Thyroid gland (tissue), 4 donors: ENCODE data around the gene FNTB. TPM values are rescaled to one million over a fixed set of nuclear protein-coding genes. Genes with fewer than 3 reads are reported as not detected.

ENCODE experiments used
- DNase-seq, 2 donors: peaks; one replicate each; pipeline ENCODE4 v3.0.0-alpha.2; 2019
- H3K27ac ChIP-seq, 3 donors: fragments of 200-600 bp; sonication (generic); 1 replicate in 2 of 3; 2 replicates in 1 of 3; pipeline ENCODE4 v1.5.1; 2016 to 2019; ENCODE audit warnings: mild to moderate bottlenecking in 1 of 3, moderate library complexity in 1 of 3
- H3K27me3 ChIP-seq: fragments of 200-600 bp; sonication (generic); one replicate; pipeline ENCODE4 v1.5.1; 2019
- H3K36me3 ChIP-seq, 2 donors: fragments of 200-600 bp; sonication (generic); one replicate each; pipeline ENCODE4 v1.5.1; 2016 to 2019
- H3K4me1 ChIP-seq, 2 donors: fragments of 200-600 bp; sonication (generic); one replicate each; pipeline ENCODE4 v1.5.1; 2017 to 2019
- H3K4me3 ChIP-seq, 3 donors: fragments of 200-600 bp; sonication (generic); replicated peaks in 1 of 3; 1 replicate in 2 of 3; 2 replicates in 1 of 3; pipeline ENCODE4 v1.5.1; 2016; ENCODE audit warnings: mild to moderate bottlenecking in 1 of 3
- H3K9me3 ChIP-seq: fragments of 200-600 bp; sonication (generic); one replicate; pipeline ENCODE4 v1.5.1; 2017
- POLR2A ChIP-seq, 2 donors: fragments of 450-650 bp; IDR thresholded peaks; one replicate each; pipeline ENCODE4 v1.6.1; 2017; ENCODE audit warnings: antibody characterized with exemption in 2 of 2, mild to moderate bottlenecking in 2 of 2, moderate library complexity in 1 of 2
- WGBS, 2 donors: methylation state at CpG; one replicate each; pipeline ENCODE4 v1.1.5; 2017; 5-methylcytosine and 5-hydroxymethylcytosine counted together
- intact Hi-C: fragments of 100-400 bp; cut with DNase I; formaldehyde crosslinking; loops from one replicate; pipeline ENCODE4 v1.15.1; 2023
- total RNA-seq, 4 donors: library from RNA; depleted of rRNA; stranded (reverse); fragments of >200 nt; gene quantifications; one replicate each; pipeline ENCODE4 v1.2.3, GENCODE V29; 2016
- TF ChIP-seq, protein P1 (sequence below), 6 experiments: fragments of 200-600 bp in 3 of 6; fragments of 450-650 bp in 3 of 6; sonication (generic) in 3 of 6; IDR thresholded peaks; one replicate each; pipeline ENCODE4 v1.5.1; 2016 to 2019; ENCODE audit warnings: antibody characterized with exemption in 6 of 6, mild to moderate bottlenecking in 2 of 6, inconsistent platforms in 1 of 6, moderate library complexity in 1 of 6

FNTB gene
- total RNA-seq, 4 donors from 2014 or later = 7.8 to 27.0 (median 18.8) TPM

DNA sequence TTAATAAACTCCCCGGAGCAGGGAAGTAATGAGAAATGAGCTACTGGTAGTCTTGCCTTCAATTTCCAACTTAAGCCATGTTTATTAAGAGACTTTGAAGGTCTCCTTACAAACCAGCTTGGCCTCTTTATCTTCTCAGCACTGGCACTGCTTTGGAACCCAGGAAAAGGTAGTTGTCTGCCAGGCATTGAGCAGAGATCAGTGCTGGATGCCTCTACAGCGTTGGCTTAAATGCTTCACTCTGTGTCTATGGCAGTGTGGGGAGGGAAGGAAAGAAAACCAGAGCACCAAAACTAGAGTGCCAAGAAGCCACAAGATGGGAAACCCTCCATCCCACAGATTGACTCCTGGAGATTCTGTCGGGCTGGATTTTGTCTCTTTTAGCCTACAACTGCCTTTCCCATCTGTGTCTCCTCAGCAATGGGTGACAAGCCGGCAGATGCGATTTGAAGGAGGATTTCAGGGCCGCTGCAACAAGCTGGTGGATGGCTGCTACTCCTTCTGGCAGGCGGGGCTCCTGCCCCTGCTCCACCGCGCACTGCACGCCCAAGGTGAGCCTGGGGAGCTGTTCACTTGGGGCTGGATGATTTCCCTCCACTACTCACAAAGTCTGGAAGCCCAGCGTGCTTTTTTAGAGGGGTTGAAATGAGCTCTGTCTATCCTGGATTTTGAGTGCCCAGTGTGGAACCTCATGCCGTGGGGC lies 57.3 kb downstream of the FNTB start:
- no peaks in the 10 kb centered on the region for H3K27me3 ChIP-seq
- WGBS, 2 donors = 90 to 95% methylated on average over 9 to 12 of the region's 12 CpGs
- H3K4me1 ChIP-seq = no peaks in the 10 kb centered on the region
- no peak overlapping the region for H3K4me3 ChIP-seq
- no peak overlapping the region for H3K27ac ChIP-seq
- H3K36me3 ChIP-seq = peaks cover 6 to 20% of the 10 kb centered on the region in 2 donors
- H3K9me3 ChIP-seq = no peaks in the 10 kb centered on the region
- no peak for DNase-seq
- intact Hi-C loops = no loop called here
- no peak for TF ChIP-seq POLR2A (IDR thresholded peaks at IDR 0.05)
- TF ChIP-seq, protein P1, sequence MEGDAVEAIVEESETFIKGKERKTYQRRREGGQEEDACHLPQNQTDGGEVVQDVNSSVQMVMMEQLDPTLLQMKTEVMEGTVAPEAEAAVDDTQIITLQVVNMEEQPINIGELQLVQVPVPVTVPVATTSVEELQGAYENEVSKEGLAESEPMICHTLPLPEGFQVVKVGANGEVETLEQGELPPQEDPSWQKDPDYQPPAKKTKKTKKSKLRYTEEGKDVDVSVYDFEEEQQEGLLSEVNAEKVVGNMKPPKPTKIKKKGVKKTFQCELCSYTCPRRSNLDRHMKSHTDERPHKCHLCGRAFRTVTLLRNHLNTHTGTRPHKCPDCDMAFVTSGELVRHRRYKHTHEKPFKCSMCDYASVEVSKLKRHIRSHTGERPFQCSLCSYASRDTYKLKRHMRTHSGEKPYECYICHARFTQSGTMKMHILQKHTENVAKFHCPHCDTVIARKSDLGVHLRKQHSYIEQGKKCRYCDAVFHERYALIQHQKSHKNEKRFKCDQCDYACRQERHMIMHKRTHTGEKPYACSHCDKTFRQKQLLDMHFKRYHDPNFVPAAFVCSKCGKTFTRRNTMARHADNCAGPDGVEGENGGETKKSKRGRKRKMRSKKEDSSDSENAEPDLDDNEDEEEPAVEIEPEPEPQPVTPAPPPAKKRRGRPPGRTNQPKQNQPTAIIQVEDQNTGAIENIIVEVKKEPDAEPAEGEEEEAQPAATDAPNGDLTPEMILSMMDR (IDR thresholded peaks at IDR 0.05) = no peak

DNA sequence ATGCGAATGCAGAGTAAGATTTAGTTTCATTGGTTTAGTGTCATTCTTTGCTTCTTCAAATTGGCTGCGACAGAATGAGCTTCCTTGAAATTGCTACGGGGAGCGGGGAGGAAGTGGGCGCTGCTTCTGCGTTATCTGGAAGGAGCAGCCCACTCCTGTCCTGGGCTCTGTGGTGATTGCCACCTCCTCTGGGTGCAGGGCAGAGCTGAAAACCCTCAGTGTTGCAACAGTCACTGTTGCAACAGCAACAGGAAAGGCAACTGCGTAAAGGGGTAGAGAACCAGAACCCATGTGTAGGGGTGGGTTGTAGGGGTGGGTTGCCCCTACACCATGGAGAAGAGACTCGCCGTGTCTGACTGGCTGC lies 57.9 kb downstream of the FNTB start:
- no peaks in the 10 kb centered on the region for H3K9me3 ChIP-seq
- no peak overlapping the region for H3K27ac ChIP-seq
- no peak for DNase-seq
- H3K27me3 ChIP-seq = no peaks in the 10 kb centered on the region
- TF ChIP-seq, protein P1 (IDR thresholded peaks at IDR 0.05) = no peak
- TF ChIP-seq POLR2A (IDR thresholded peaks at IDR 0.05) = no peak
- H3K4me1 ChIP-seq = no peaks in the 10 kb centered on the region
- intact Hi-C loops = no loop called here
- H3K4me3 ChIP-seq = no peak overlapping the region
- H3K36me3 ChIP-seq = peaks cover 6 to 20% of the 10 kb centered on the region in 2 donors
- WGBS, 2 donors = 79 to 85% methylated on average over 9 of the region's 9 CpGs

DNA sequence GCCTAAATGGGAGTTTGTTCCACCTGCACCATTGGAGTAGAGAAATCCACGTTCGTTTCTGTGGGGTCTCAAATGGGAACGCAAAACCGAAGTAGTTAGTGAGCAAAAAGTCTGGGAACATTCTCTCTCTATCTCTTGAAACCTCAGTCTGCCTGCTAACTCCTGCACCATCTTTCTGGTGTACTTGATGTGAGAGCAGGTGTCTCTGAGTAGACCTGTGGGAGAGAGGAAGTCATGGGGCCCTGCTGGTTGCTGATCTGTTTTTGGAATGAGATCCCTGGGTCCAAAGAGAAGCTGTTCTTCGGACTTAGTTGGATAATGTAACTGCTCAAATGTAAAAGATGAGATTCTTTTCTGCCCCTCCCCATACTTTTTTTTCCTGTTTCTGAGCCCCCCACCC lies 58.3 kb downstream of the FNTB start:
- no peaks in the 10 kb centered on the region for H3K4me1 ChIP-seq
- H3K27ac ChIP-seq = no peak overlapping the region
- H3K36me3 ChIP-seq = peaks cover 6 to 20% of the 10 kb centered on the region in 2 donors
- intact Hi-C loops = no loop called here
- H3K4me3 ChIP-seq = no peak overlapping the region
- no peaks in the 10 kb centered on the region for H3K27me3 ChIP-seq
- 94% methylated on average over 5 of the region's 5 CpGs for WGBS, 2 donors
- TF ChIP-seq POLR2A (IDR thresholded peaks at IDR 0.05) = no peak
- TF ChIP-seq, protein P1 (IDR thresholded peaks at IDR 0.05) = no peak
- no peak for DNase-seq
- no peaks in the 10 kb centered on the region for H3K9me3 ChIP-seq

DNA sequence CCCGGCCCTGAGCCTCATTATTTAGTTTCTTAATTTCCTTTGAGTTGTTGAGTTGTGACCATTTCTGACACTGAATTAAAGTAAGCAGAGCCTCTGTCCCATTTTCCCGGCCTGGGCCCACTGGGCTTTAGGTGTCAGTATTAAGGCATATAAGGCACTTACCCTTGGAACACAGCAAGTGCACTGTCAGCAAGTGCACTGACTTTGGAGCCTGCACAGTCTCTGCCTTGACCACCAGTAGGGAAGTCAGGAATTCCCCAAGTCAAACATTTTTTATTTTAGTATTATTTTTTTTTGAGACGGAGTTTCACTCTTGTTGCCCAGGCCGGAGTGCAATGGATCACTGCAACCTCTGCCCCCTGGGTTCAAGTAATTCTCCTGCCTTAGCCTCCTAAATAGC lies 59.0 kb downstream of the FNTB start:
- Histone ChIP-seq H3K9me3 (no peaks in the 10 kb centered on the region), H3K4me1 (no peaks in the 10 kb centered on the region), H3K36me3 (peaks cover 5 to 20% of the 10 kb centered on the region in 2 donors), H3K4me3 (no peak overlapping the region), H3K27ac (no peak overlapping the region), H3K27me3 (no peaks in the 10 kb centered on the region)
- WGBS, 2 donors = 92 to 95% methylated on average over 4 of the region's 4 CpGs
- DNase-seq = no peak
- intact Hi-C loops = no loop called here
- TF ChIP-seq, protein P1 (IDR thresholded peaks at IDR 0.05) = no peak
- TF ChIP-seq POLR2A (IDR thresholded peaks at IDR 0.05) = no peak

DNA sequence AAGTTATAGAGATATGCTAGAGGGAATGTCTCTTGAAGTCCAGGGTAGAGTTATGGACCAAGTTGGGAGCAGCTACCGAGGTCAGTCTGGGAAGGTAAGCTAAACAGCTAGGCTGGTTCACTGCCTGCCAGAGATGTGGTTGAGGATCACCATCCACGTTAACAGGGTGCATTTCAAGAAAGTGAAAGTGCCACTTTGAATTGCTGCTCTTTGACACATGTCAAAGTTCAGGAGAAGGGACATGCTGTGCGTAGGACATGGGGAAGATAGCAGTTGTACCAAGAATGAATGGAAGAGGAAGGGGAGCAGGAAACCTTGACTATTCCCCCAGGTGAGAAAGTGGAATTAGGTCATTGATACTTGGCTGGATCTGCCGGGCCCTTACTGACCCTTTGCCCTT lies 66.1 kb downstream of the FNTB start:
- peaks cover 0 to 3% of the 10 kb centered on the region in 2 donors for H3K36me3 ChIP-seq

More for the DNA sequence above, 66.1 kb downstream of the FNTB start:
- no peak overlapping the region for H3K4me3 ChIP-seq
- no peak for DNase-seq
- H3K27me3 ChIP-seq = no peaks in the 10 kb centered on the region
- intact Hi-C loops = no loop called here
- 81 to 91% methylated on average over 4 of the region's 4 CpGs for WGBS, 2 donors
- H3K9me3 ChIP-seq = no peaks in the 10 kb centered on the region
- no peak for TF ChIP-seq POLR2A (IDR thresholded peaks at IDR 0.05)
- TF ChIP-seq, protein P1 (IDR thresholded peaks at IDR 0.05) = no peak
- H3K4me1 ChIP-seq = no peaks in the 10 kb centered on the region
- no peak overlapping the region for H3K27ac ChIP-seq
